Effector memory CD8-positive, alpha-beta T cell (primary cell): ENCODE measurements around the gene RPS19.
A peak's percentile ranks its signal among the peaks of the same experiment; 100 is the strongest.

Experiments used
- ATAC-seq: fragments of 150-1000 bp; cut with Tn5 transposase; replicated peaks from 2 replicates; pipeline ENCODE4 v1.10.0; 2021; ENCODE audit warnings: mild to moderate bottlenecking, moderate library complexity
- DNase-seq, 3 experiments: peaks; one replicate each; pipeline ENCODE4 v3.0.0; 2021
- H3K27ac Mint-ChIP-seq, 2 donors: one replicate each; pipeline ENCODE4 v1.8.0; 2022; ENCODE audit warnings: mild to moderate bottlenecking in 2 of 2, mixed read lengths in 2 of 2, moderate library complexity in 2 of 2
- H3K27me3 Mint-ChIP-seq, 2 donors: one replicate each; pipeline ENCODE4 v1.8.0; 2022; ENCODE audit warnings: mixed read lengths in 2 of 2
- H3K36me3 Mint-ChIP-seq: one replicate; pipeline ENCODE4 v1.8.0; 2022; ENCODE audit warnings: mild to moderate bottlenecking, moderate library complexity, mixed read lengths; ENCODE audit not compliant: insufficient read depth
- H3K4me1 Mint-ChIP-seq, 2 donors: one replicate each; pipeline ENCODE4 v1.8.0; 2022; ENCODE audit warnings: low read depth in 2 of 2, mixed read lengths in 2 of 2
- H3K4me3 Mint-ChIP-seq, 2 donors: one replicate each; pipeline ENCODE4 v1.8.0; 2022; ENCODE audit warnings: mild to moderate bottlenecking in 2 of 2, mixed read lengths in 2 of 2, moderate library complexity in 2 of 2
- H3K9me3 Mint-ChIP-seq, 2 donors: one replicate each; pipeline ENCODE4 v1.8.0; 2022; ENCODE audit warnings: mixed read lengths in 2 of 2

Gene RPS19

DNA sequence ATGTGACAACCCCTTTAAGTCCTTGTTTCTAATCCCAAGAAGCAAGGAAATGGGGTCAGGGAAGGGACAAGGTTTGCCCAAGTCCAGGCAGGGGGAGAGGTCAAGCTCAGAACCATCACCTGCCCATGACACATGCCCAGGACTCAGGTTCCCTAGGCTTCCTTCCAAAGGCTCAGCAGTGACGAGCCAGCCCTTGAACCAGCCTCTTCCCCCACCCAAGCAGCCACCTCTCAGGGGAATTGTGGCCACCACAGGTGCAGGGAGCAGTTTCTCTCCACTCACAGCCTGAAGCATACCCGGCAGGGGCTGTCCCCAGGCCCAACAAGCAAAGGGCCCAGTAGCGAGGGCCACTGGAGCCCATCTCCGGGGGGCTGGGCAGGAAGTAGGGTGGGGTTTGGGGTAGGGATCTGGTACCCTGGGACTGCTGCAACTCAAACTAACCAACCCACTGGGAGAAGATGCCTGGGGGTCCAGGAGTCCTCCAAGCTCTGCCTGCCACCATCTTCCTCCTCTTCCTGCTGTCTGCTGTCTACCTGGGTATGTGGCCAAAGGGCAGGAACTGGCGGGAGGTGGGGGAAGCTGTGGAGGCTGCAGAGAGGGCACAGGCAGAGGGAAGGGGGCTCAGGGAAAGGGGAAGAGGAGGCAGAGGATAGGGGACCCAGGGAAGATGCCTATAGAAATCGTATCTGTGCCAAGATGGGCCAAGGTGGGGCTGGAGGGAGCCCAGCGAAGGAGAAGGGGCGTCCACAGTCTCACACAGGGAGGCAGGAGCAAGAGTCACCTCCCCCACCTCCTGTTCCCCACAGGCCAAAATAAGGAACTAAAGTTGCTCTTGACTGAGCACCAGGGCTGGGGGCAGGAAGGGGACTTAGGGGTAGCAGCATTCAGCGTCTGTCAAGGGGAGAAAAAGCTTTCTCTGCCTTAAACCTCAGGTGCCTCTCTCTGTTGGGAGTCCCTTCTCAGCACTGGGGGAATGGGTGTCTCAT is 17.1 kb downstream of the RPS19 start, which contains the start of gene CD79A:
Gene CD79A, plus strand, starts transcription at position 433 of the 986 bp plus-strand sequence. Its CDS starts 26 bp downstream, at position 459.
- Mint-ChIP-seq H3K27me3 (no peaks in the 10 kb centered on the region), H3K9me3 (no peaks in the 10 kb centered on the region), H3K4me3 (peak within 1 kb of the TSS; percentile 75 to 79), H3K27ac (peak within 1 kb of the TSS; percentile 99), H3K36me3 (peaks cover 31% of the 10 kb centered on the region), H3K4me1 (peaks cover 38 to 50% of the 10 kb centered on the region in 2 donors)
- DNase-seq (no peak), ATAC-seq (no peak)

DNA sequence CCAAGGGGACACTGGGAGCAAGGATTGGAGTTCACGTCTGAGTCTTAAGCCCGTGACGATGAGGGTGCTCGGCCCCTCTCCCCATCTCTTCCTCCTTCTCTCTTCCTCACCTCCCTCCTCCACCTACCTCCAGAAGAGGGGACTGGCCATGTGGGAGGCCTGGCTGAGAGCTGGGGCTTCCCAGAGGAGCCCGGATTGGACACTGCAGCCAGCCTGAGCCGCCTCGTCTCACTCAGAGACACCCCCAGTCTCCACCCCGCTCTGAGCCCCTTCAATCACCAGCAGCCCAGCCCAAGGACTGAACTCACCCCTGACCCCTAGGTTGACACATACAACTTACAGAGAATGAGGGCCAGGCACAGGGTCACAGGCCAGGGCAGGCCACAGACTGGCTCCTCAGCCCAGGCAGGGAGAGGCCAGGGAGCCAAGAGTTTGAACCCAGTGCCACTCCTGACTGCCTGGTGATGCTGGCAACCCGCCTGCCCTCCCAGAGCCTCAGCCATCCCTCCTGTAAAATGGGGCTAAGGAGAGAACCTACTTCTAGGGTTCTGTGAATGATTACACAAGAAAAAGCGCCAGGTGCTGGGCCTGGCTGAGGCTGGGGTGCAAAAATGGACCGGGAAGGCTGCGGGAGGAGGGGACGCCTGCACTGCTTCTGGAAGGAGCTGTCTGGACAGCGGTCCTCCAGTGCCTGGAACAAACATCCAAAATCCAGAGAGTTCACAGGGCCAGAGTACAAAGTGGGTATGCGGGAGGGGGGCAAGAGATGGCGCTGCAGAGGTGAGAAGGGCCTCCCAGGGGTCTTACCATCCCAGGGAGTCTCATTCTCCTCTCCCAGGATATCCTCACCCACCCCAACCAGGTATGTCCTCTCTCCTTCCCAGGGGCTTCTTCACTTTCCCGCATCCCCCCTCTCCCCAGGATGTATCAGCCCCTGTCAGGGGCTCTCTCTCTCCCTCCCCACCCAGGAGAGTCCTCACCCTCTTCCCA is 18.2 kb downstream of the RPS19 start:
- Mint-ChIP-seq H3K27me3 (no peaks in the 10 kb centered on the region), H3K9me3 (no peaks in the 10 kb centered on the region), H3K27ac (peak overlapping the region; percentile 99), H3K4me1 (peaks cover 41 to 46% of the 10 kb centered on the region in 2 donors), H3K4me3 (peak overlapping the region; percentile 43 to 65), H3K36me3 (peaks cover 34% of the 10 kb centered on the region)
- DNase-seq = no peak
- no peak for ATAC-seq

DNA sequence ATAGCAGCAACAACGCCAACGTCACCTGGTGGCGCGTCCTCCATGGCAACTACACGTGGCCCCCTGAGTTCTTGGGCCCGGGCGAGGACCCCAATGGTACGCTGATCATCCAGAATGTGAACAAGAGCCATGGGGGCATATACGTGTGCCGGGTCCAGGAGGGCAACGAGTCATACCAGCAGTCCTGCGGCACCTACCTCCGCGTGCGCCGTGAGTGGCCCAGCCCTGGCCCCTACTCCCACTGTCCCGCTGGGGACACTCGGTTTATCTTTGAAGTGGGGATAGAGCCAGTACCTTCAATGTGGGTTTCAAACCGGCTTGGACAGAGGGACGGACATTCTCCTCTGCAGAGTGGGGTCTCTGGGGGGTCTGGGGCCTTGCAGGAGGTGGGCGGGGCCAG is 19.0 kb downstream of the RPS19 start:
- Mint-ChIP-seq H3K27ac (peak overlapping the region; percentile 99), H3K27me3 (no peaks in the 10 kb centered on the region), H3K36me3 (peaks cover 40% of the 10 kb centered on the region), H3K9me3 (no peaks in the 10 kb centered on the region), H3K4me3 (peak overlapping the region; percentile 13 to 43), H3K4me1 (peaks cover 46% of the 10 kb centered on the region in 2 donors)
- ATAC-seq (no peak), DNase-seq (no peak)

DNA sequence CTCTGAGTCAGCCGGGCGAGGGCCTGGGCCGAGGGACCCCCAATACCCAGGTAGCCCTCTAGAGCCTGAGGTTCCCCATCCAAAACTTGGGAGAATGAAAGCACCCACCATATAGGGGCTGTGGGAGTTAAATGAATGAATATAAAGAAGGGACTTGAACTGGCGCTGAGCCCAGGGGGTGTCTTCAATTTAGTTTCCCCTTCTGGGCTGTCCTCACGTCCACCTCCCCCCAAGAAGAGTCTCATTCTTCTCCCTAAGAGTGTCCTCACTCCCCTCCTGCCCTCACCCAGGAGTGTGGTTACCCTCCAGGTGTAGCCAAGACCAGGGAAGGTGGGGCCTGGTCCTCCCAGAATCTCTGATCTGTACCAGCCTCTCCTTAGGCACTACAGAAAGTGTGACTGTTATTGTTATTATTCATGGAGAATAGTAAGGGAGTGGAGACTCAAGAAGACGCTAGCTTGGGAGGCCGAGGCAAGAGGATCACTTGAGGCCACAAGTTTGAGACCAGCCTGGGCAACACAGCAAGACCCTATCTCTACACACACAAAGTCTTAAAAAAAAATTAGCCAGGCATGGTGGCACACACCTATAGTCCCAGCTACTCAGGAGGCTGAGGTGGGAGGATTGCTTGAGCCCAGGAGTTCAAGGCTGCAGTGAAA is 19.7 kb downstream of the RPS19 start:
- peak overlapping the region; percentile 34 to 49 for H3K4me3 Mint-ChIP-seq
- no peaks in the 10 kb centered on the region for H3K27me3 Mint-ChIP-seq
- H3K36me3 Mint-ChIP-seq = peaks cover 47% of the 10 kb centered on the region
- DNase-seq = no peak
- peaks cover 49 to 52% of the 10 kb centered on the region in 2 donors for H3K4me1 Mint-ChIP-seq
- peak overlapping the region; percentile 99 for H3K27ac Mint-ChIP-seq
- no peaks in the 10 kb centered on the region for H3K9me3 Mint-ChIP-seq
- ATAC-seq = no peak

DNA sequence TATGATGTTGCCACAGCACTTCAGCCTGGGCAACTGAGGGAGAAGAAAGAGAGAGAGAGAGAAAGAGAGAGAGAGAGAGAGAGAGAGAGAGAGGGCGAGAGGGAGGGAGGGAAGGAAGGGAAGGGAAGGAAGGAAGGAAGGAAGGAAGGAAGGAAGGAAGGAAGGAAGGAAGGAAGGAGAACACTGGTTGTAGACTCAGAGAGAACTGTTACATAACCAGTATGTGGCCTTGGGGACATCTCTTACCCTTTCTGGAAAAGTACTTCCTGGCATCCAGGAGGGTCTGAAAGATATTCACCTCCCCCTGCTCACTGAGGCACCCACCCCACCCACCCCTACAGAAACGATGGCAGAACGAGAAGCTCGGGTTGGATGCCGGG is 20.3 kb downstream of the RPS19 start:
- ATAC-seq (no peak), DNase-seq (no peak)
- H3K9me3 Mint-ChIP-seq = no peaks in the 10 kb centered on the region
- H3K36me3 Mint-ChIP-seq = peaks cover 45% of the 10 kb centered on the region
- peak overlapping the region; percentile 99 for H3K27ac Mint-ChIP-seq
- H3K4me1 Mint-ChIP-seq = peaks cover 54 to 57% of the 10 kb centered on the region in 2 donors
- peak overlapping the region; percentile 34 to 49 for H3K4me3 Mint-ChIP-seq
- H3K27me3 Mint-ChIP-seq = no peaks in the 10 kb centered on the region

DNA sequence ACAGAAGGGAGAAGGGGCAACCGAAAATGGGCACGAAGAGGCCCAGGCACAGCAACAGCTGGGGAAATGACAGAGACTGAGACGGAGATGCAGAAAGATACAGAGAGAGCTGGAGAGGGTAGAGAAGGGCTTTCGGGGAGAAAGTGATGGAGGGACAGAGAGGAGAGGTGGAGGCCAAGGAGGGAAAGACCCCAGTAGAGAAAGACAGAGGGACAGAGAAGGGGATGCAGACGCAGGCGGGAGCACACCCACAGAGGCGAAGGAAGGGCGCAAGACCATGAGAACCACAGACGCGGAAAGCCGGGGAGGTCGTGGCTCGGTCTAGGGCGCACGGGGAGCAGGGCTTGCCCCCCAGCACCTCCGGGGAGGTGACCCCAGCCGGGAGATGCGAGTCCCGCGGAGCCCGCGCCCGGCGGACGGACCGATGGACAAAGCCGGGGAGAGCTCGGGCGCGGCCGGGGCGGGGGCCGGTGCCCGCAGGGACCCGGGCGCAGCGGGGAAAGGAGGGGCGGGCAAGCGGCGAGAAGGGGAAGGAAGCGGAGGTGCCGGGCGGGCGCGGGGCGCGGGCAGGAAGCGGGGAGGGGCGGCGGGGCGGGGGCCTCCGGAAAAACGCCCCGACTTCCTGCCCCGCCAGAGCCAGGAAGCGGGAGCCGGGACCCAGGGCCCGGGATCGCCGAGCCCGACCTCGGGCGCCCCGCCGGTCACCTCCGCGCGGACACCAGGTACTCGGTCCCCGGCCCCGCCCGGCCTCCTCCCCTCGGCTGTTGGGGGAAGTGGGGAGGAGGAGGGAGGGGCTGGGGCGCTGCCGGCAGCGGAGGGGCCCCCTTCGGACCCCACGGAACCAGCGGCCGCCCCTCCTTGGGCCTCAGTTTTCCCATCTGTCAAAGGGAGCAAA is 22.8 kb downstream of the RPS19 start, which contains the start of gene ARHGEF1:
Gene ARHGEF1, plus strand, starts transcription at position 617 of the 895 bp plus-strand sequence. CDS start 4,899 bp downstream, outside the sequence.
- H3K27ac Mint-ChIP-seq = peak within 1 kb of the TSS; percentile 91 to 97
- peak within 1 kb of the TSS; percentile 85 to 91 for H3K4me3 Mint-ChIP-seq
- peaks cover 62% of the 10 kb centered on the region for H3K36me3 Mint-ChIP-seq
- ATAC-seq (no peak), DNase-seq (peak in 2 of 3 experiments; percentile 37 to 48)
- H3K4me1 Mint-ChIP-seq = peaks cover 59 to 65% of the 10 kb centered on the region in 2 donors
- H3K27me3 Mint-ChIP-seq = no peaks in the 10 kb centered on the region
- H3K9me3 Mint-ChIP-seq = no peaks in the 10 kb centered on the region

DNA sequence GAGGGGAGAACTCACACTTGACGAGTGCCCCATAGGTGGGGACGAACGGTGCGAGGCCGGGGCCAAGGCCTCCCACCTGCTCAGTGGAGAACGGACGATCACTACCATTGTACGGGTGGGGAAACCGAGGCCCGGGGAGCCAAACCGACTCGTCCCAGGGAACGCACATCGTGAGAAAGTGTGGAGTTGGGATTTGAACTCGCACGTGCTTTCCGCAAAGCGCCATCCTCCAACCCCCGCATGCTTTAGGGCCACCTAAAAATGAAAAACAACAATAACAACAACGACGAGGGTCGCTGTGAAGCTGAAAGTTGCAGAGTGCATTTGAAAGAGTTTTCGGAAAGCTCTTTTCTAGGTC is 23.4 kb downstream of the RPS19 start:
- ATAC-seq (no peak), DNase-seq (no peak)
- Mint-ChIP-seq H3K4me3 (peak overlapping the region; percentile 80 to 91), H3K9me3 (no peaks in the 10 kb centered on the region), H3K27me3 (no peaks in the 10 kb centered on the region), H3K27ac (peak overlapping the region; percentile 91 to 96), H3K4me1 (peaks cover 61 to 69% of the 10 kb centered on the region in 2 donors), H3K36me3 (peaks cover 69% of the 10 kb centered on the region)

DNA sequence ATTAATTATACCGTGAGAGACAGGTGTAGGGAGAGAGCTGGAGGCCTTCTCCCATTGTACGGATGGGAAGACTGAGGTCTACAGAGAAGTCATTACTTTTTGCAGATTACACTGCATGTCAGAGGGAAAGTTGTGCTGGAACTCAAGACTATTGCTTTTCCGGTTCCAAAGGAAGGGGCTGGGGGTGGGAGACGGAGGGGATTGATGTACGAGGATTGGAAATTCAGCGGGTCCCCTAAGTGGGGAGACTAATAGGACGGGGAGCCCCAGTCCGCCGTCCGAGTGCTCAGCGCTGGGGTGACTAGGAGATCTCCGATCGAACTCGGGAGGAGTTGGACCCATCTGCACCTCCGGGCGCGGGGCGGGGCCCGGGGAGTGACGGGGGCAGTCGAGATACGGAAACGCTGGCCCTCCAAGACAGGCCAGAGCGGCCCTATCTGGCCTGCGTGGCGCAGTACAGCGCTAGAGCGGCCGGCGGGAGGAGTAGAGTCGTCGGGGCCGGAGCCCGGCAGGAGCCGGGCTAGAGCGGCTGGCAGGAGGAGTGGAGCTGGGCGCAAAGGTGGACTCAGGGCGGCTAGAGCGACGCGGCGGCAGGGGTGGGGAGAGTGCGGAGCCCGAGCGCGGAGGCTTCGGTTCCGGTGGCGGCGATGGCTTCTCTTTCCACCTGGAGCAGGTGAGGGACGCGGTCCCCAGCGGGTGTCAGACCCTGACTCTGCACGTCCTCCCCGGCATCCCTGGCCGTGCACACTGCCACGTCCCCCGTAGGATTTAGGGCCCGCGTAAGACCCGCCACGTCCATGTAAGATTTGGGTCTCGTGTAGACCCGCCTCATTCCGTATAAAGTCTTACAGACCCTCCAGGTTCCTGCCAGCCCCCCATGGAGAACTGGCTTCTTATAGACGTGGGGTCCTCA is 24.0 kb downstream of the RPS19 start:
- H3K27ac Mint-ChIP-seq = peak overlapping the region; percentile 91 to 96
- DNase-seq = peak; percentile 77 to 82 (median 82)
- H3K9me3 Mint-ChIP-seq = no peaks in the 10 kb centered on the region
- H3K4me3 Mint-ChIP-seq = peak overlapping the region; percentile 80 to 91
- H3K4me1 Mint-ChIP-seq = peaks cover 62 to 71% of the 10 kb centered on the region in 2 donors
- H3K27me3 Mint-ChIP-seq = no peaks in the 10 kb centered on the region
- peak; percentile 57 for ATAC-seq
- H3K36me3 Mint-ChIP-seq = peaks cover 75% of the 10 kb centered on the region

DNA sequence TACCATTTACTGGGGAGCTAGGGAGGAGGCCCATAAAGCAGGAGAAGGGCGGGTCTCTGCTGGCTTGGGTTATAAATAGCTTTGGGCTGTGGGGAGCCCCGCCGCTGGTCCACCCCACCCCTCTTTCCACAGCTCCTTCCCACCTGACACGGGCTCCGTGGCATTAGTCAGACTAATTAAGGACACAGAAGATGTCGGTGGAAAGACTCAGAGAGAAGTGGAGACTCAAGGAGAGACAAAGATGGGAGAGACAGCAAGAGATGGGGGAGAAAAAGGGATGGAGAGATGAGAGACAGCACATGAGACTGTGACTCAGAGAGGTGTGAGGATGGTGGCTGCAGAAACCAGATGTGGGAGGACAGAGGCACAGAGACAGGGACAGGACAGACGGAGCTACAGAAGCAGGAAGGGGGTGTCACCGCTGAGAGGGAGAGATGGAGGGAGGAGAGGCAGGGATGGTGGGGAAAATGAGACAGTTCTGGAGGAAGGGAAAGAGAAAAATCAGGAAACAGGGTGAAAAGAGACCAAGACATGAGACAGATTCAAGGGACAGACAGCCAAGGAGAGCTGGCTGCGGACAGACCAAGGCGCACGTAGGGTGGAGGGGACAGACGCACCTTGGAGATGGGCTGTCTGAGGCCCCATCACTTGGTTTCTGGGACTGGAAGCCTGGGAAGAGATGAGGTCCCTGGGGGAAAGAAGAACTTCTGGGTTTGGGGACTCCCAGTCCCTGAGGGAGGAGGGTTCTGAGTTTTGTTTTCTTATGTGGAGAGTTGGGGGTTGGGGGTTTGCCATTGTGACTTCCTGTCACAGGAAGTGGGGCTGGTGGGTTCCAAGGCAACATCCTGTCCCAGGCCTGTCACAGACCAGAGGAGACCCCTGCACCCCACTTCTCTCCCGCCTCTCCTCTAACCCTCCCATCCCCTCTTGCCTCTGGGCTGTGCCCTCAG is 27.0 kb downstream of the RPS19 start:
- H3K4me1 Mint-ChIP-seq = peaks cover 62 to 76% of the 10 kb centered on the region in 2 donors
- no peaks in the 10 kb centered on the region for H3K27me3 Mint-ChIP-seq
- H3K36me3 Mint-ChIP-seq = peaks cover 87% of the 10 kb centered on the region
- H3K9me3 Mint-ChIP-seq = no peaks in the 10 kb centered on the region
- DNase-seq (peak; percentile 52 to 78 (median 73)), ATAC-seq (peak; percentile 66)
- H3K4me3 Mint-ChIP-seq = peak overlapping the region; percentile 80 to 91
- H3K27ac Mint-ChIP-seq = peak overlapping the region; percentile 91 to 96

DNA sequence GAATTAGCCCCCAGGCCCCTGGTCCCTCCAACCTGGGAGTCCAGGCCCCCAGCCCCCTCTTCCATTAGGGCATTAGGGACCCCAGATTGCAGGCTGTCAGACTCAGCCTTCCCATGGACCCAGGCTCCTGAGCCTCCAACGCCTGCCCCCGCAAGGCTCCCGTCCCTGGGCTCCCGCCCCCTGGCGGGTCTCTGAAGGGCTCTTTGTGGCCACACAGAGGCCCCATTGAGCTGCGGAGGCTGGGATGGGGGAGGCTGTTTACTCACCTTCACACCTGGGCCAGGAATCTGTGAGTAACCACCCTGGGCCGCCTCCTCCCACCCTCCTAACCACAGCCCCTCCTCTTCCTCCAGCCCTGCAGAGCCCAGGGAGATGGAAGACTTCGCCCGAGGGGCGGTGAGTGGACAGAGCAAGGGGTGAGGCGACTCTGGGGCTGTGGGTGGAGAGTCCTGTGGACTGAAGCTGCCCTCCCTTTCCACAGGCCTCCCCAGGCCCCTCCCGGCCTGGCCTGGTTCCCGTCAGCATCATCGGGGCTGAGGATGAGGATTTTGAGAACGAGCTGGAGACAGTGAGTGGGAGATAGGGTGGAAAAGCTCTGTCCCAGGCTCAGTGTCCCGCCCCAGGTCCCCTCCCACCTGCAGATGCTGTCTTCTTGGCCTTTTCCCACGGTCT is 27.8 kb downstream of the RPS19 start:
- Mint-ChIP-seq H3K27ac (peak overlapping the region; percentile 91 to 96), H3K27me3 (no peaks in the 10 kb centered on the region), H3K4me1 (peaks cover 57 to 72% of the 10 kb centered on the region in 2 donors), H3K9me3 (no peaks in the 10 kb centered on the region), H3K36me3 (peaks cover 85% of the 10 kb centered on the region), H3K4me3 (peak overlapping the region; percentile 80 to 91)
- DNase-seq (peak; percentile 77 to 79 (median 79)), ATAC-seq (peak; percentile 62)
